Dendritic cell treated with granulocyte-macrophage colony-stimulating factor and Interleukin-4, amounts not matched to agents 40 ng/mL and 50 ng/mL, for 4 days (primary cell): ENCODE data around the gene HSD17B12.
A peak's percentile ranks its signal among the peaks of the same experiment; 100 is the strongest.

Experiments
- H3K27ac Mint-ChIP-seq: one replicate; pipeline ENCODE4 v1.8.0; 2022; ENCODE audit warnings: mild to moderate bottlenecking, mixed read lengths
- H3K27me3 Mint-ChIP-seq: one replicate; pipeline ENCODE4 v1.8.0; 2022; ENCODE audit warnings: mild to moderate bottlenecking, mixed read lengths
- H3K36me3 Mint-ChIP-seq: one replicate; pipeline ENCODE4 v1.8.0; 2022; ENCODE audit warnings: low read depth, mixed read lengths
- H3K4me1 Mint-ChIP-seq: one replicate; pipeline ENCODE4 v1.8.0; 2022; ENCODE audit warnings: low read depth, mixed read lengths
- H3K4me3 Mint-ChIP-seq: one replicate; pipeline ENCODE4 v1.8.0; 2022; ENCODE audit warnings: mild to moderate bottlenecking, moderate library complexity, mixed read lengths
- H3K9me3 Mint-ChIP-seq: one replicate; pipeline ENCODE4 v1.8.0; 2022; ENCODE audit warnings: mixed read lengths
- intact Hi-C: fragments of 100-400 bp; cut with micrococcal nuclease; formaldehyde crosslinking; loops from one replicate; pipeline ENCODE4 v1.15.0; 2022

Gene HSD17B12

DNA sequence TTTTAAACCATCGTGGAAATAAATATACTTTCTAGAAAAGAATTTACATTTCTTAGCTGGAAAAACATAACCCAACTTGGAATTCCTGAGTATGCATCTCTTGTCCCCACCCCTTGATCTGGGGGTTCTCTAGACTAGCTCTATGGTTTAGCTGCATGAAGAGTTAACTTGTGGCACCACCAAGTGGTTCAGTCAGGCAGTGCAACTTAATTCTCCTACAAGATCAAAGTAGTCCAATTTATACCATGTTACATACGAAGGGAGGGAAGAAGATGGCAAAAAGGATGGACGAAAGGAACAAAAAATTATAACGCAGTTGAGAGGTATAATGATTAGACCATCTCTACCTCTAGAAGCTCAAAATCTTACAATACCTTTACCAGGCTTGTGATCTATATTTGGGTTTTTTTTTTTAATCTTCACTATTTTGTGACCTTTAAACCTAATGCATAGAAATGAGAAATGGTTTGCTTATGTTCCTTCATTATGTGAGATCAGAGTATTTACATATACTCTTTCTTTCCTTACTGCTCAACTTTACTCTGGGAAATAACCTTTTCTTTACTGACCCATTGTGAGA is 171.6 kb downstream of the HSD17B12 start:
- no peak overlapping the region for H3K27ac Mint-ChIP-seq
- H3K4me1 Mint-ChIP-seq = no peaks in the 10 kb centered on the region
- H3K36me3 Mint-ChIP-seq = peaks cover 31% of the 10 kb centered on the region
- intact Hi-C loops = loop anchor here (5.0 kb wide), 1 partner anchor 285 kb away; no protein-coding TSS in a partner anchor
- H3K27me3 Mint-ChIP-seq = no peaks in the 10 kb centered on the region
- no peak overlapping the region for H3K4me3 Mint-ChIP-seq
- H3K9me3 Mint-ChIP-seq = no peaks in the 10 kb centered on the region

DNA sequence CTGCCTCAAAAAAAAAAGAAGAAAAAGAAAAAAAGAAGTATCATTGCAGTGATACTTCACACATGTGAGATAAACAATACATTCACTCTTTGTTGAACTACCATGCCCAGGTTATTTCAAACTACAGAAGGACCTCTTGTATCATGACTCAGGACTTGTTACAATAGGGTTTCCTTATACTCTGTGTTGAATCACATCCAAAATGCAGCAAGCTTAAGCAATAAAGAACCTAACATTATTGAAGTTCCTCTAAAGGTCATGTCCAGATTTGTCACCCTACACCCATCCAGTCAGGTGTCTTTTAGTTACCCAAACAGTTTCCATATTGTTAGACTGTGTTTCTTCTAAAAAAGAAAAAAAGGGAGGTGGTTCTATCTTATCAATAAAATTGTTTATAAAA is 173.2 kb downstream of the HSD17B12 start:
- intact Hi-C loops = loop anchor here (5.0 kb wide), 1 partner anchor 286 kb away; no protein-coding TSS in a partner anchor
- H3K27ac Mint-ChIP-seq = no peak overlapping the region

GRCh38 chr11:43856993-43857392 is 176.5 kb downstream of the HSD17B12 start:
- Mint-ChIP-seq H3K9me3 (peaks cover 10% of the 10 kb centered on the region), H3K36me3 (peaks cover 35% of the 10 kb centered on the region), H3K27me3 (no peaks in the 10 kb centered on the region), H3K4me3 (no peak overlapping the region), H3K27ac (no peak overlapping the region), H3K4me1 (no peaks in the 10 kb centered on the region)
- intact Hi-C loops = no loop called here

More for the DNA sequence above, 173.2 kb downstream of the HSD17B12 start:
- Mint-ChIP-seq H3K9me3 (no peaks in the 10 kb centered on the region), H3K36me3 (peaks cover 35% of the 10 kb centered on the region), H3K27me3 (no peaks in the 10 kb centered on the region), H3K4me3 (no peak overlapping the region), H3K4me1 (no peaks in the 10 kb centered on the region)

- intact Hi-C loops = no loop called here
- H3K4me1 Mint-ChIP-seq = no peaks in the 10 kb centered on the region
- no peak overlapping the region for H3K4me3 Mint-ChIP-seq
- peaks cover 10% of the 10 kb centered on the region for H3K9me3 Mint-ChIP-seq
- peaks cover 12% of the 10 kb centered on the region for H3K36me3 Mint-ChIP-seq
- no peak overlapping the region for H3K27ac Mint-ChIP-seq
- H3K27me3 Mint-ChIP-seq = peaks cover 16% of the 10 kb centered on the region
Measured at GRCh38 chr11:43861141-43861540, 180.6 kb downstream of the HSD17B12 start.

- H3K27ac Mint-ChIP-seq = no peak overlapping the region
- peaks cover 14% of the 10 kb centered on the region for H3K4me1 Mint-ChIP-seq
- H3K9me3 Mint-ChIP-seq = peaks cover 9% of the 10 kb centered on the region
- peaks cover 23% of the 10 kb centered on the region for H3K27me3 Mint-ChIP-seq
- H3K4me3 Mint-ChIP-seq = no peak overlapping the region
- intact Hi-C loops = no loop called here
- no peaks in the 10 kb centered on the region for H3K36me3 Mint-ChIP-seq
Measured at GRCh38 chr11:43866520-43866919, 186.0 kb downstream of the HSD17B12 start.

DNA sequence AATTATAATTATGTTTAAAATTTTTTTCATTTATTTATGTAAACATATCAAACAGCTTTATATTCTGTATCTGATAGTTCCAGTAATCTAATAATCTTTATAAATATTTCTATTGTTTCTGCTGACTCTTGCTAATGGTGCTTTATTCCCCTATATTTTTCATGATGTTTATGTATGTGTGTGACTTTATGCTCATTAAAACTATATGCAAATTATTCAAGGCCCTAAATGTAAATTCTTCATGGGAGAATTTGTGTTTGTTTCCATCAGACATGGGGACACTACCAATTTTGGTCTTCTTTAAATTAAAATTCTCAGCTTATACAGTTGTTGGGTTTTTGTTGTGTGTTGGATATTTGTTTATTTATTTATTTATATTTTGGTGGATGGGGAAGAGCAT is 186.4 kb downstream of the HSD17B12 start:
- H3K27ac Mint-ChIP-seq = no peak overlapping the region
- intact Hi-C loops = no loop called here
- no peaks in the 10 kb centered on the region for H3K36me3 Mint-ChIP-seq
- peaks cover 14% of the 10 kb centered on the region for H3K4me1 Mint-ChIP-seq
- peaks cover 9% of the 10 kb centered on the region for H3K9me3 Mint-ChIP-seq
- no peak overlapping the region for H3K4me3 Mint-ChIP-seq
- H3K27me3 Mint-ChIP-seq = peaks cover 26% of the 10 kb centered on the region

- peaks cover 9% of the 10 kb centered on the region for H3K9me3 Mint-ChIP-seq
- peaks cover 36% of the 10 kb centered on the region for H3K27me3 Mint-ChIP-seq
- no peak overlapping the region for H3K4me3 Mint-ChIP-seq
- intact Hi-C loops = no loop called here
- H3K4me1 Mint-ChIP-seq = peaks cover 14% of the 10 kb centered on the region
- H3K27ac Mint-ChIP-seq = no peak overlapping the region
- H3K36me3 Mint-ChIP-seq = no peaks in the 10 kb centered on the region
Measured at GRCh38 chr11:43868852-43869567, 188.5 kb downstream of the HSD17B12 start.

GRCh38 chr11:43871051-43871450 is 190.5 kb downstream of the HSD17B12 start:
- Mint-ChIP-seq H3K36me3 (no peaks in the 10 kb centered on the region), H3K9me3 (peaks cover 9% of the 10 kb centered on the region), H3K4me1 (peaks cover 14% of the 10 kb centered on the region), H3K27me3 (peaks cover 43% of the 10 kb centered on the region), H3K27ac (no peak overlapping the region), H3K4me3 (no peak overlapping the region)
- intact Hi-C loops = no loop called here

- intact Hi-C loops = no loop called here
- Mint-ChIP-seq H3K9me3 (no peaks in the 10 kb centered on the region), H3K27me3 (peaks cover 49% of the 10 kb centered on the region)
Measured at GRCh38 chr11:43872995-43873394, 192.5 kb downstream of the HSD17B12 start.

DNA sequence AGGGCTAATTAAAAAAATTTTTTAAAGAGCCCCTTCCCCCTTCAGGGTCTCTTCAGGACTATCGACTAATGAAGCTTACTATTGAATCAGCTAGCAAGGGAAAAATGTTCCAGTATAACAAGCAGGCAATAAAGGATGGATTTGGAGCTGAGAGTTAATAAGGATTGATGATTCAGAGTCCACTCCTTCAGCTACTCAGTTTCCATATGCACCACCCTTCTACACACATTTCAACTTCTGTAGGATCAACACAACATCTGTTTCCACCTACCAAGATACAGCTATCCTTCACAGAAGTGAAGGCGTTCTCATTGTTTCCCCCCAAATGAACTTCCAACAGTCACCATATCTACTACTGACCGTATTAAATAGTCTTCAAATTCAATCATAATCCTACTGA is 193.5 kb downstream of the HSD17B12 start:
- peaks cover 6% of the 10 kb centered on the region for H3K4me1 Mint-ChIP-seq
- H3K9me3 Mint-ChIP-seq = peaks cover 5% of the 10 kb centered on the region
- H3K27me3 Mint-ChIP-seq = peaks cover 60% of the 10 kb centered on the region
- intact Hi-C loops = no loop called here
- no peaks in the 10 kb centered on the region for H3K36me3 Mint-ChIP-seq
- no peak overlapping the region for H3K27ac Mint-ChIP-seq
- no peak overlapping the region for H3K4me3 Mint-ChIP-seq

More at GRCh38 chr11:43872995-43873394, 192.5 kb downstream of the HSD17B12 start:
- Mint-ChIP-seq H3K4me3 (no peak overlapping the region), H3K4me1 (peaks cover 14% of the 10 kb centered on the region), H3K27ac (no peak overlapping the region), H3K36me3 (no peaks in the 10 kb centered on the region)

DNA sequence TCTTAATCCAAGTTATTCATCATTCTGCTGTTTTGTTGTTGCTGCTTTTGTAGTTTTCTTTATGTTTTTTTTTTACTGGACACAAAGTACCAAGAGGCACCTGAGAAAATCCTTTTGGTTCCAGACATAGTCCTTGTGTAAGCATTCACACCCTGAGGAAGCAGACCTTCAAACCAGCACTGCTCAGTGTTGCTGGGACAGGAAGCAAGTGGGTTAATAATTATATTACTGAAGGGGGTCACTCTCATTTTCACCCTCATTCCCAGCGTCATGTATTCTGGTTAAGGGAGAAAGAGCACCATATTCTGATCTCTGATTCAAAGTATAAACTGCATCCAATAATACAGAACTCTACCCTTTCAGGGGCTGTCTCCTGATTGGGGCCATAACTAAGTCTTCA is 194.2 kb downstream of the HSD17B12 start:
- Mint-ChIP-seq H3K9me3 (peaks cover 8% of the 10 kb centered on the region), H3K36me3 (no peaks in the 10 kb centered on the region), H3K4me1 (no peaks in the 10 kb centered on the region), H3K4me3 (no peak overlapping the region), H3K27ac (no peak overlapping the region), H3K27me3 (peaks cover 64% of the 10 kb centered on the region)
- intact Hi-C loops = no loop called here

GRCh38 chr11:43879789-43880639 is 199.5 kb downstream of the HSD17B12 start:
- peaks cover 29% of the 10 kb centered on the region for H3K27me3 Mint-ChIP-seq
- H3K4me3 Mint-ChIP-seq = peak overlapping the region; percentile 88
- H3K9me3 Mint-ChIP-seq = peaks cover 8% of the 10 kb centered on the region
- intact Hi-C loops = loop anchor here (1.0 to 5.0 kb wide), 4 partner anchors 93 to 235 kb away; partner anchors contain the start of genes ACCS and HSD17B12
- H3K4me1 Mint-ChIP-seq = peaks cover 14% of the 10 kb centered on the region
- H3K27ac Mint-ChIP-seq = peak overlapping the region; percentile 88
- H3K36me3 Mint-ChIP-seq = peaks cover 39% of the 10 kb centered on the region

GRCh38 chr11:43880640-43881159 is 200.2 kb downstream of the HSD17B12 start, which contains the start of gene ALKBH3:
ALKBH3 (plus strand) TSS chr11:43880831; CDS start chr11:43882653, 1,822 bp downstream.
- Mint-ChIP-seq H3K27me3 (peaks cover 26% of the 10 kb centered on the region), H3K9me3 (peaks cover 8% of the 10 kb centered on the region), H3K36me3 (peaks cover 46% of the 10 kb centered on the region), H3K4me1 (peaks cover 14% of the 10 kb centered on the region), H3K27ac (peak within 1 kb of the TSS; percentile 88), H3K4me3 (peak within 1 kb of the TSS; percentile 88)
- intact Hi-C loops = loop anchor here (1.0 to 5.0 kb wide), 4 partner anchors 93 to 236 kb away; partner anchors contain the start of genes ACCS and HSD17B12
